ENCODE measurements around the gene C4orf46.

C4orf46 gene

GRCh38 chr4:158649111-158649680 is 22.5 kb downstream of the C4orf46 start:
- no peak for DNase-seq

DNA sequence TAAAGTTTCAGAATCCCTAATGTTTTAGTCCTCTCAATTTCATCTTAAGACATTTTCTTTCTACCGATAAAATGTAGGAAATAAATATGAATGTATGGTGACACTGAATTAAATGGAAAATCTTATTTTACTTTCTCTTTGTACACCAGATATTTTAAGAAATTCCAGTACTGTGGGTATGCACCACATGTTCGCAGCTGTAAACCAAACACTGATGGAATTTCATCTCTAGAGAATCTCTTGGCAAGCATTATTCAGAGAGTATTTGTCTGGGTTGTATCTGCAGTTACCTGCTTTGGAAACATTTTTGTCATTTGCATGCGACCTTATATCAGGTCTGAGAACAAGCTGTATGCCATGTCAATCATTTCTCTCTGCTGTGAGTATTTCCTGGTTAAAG is 26.9 kb downstream of the C4orf46 start:
- no peak for DNase-seq

GRCh38 chr4:158644356-158644755 is 27.3 kb downstream of the C4orf46 start:
- DNase-seq: no peak

DNA sequence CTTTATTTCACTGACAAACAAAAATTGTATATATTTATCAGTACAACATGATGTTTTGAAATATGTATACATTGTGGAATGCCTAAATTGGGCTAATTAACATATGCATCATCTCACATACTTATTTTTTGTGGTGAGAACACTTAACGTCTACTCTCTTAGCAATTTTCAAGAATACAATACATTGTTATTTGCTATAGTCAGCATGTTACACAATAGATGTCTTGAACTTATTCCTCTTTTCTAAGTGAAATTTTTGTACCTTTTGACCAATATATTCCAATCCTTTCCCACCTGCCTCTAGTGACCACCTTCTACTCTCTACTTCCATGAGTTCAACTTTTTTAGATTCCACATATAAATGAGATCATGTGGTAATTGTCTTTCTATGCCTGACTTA is 35.1 kb downstream of the C4orf46 start:
- DNase-seq: no peak

- DNase-seq: no peak
These were observed 40.8 kb downstream of the C4orf46 start for GRCh38 chr4:158630893-158631292.

GRCh38 chr4:158625544-158625943 is 46.1 kb downstream of the C4orf46 start:
- no peak for DNase-seq

GRCh38 chr4:158624889-158625478 is 46.7 kb downstream of the C4orf46 start:
- DNase-seq: peak; percentile 45

GRCh38 chr4:158622251-158622650 is 49.4 kb downstream of the C4orf46 start:
- no peak for DNase-seq

DNA sequence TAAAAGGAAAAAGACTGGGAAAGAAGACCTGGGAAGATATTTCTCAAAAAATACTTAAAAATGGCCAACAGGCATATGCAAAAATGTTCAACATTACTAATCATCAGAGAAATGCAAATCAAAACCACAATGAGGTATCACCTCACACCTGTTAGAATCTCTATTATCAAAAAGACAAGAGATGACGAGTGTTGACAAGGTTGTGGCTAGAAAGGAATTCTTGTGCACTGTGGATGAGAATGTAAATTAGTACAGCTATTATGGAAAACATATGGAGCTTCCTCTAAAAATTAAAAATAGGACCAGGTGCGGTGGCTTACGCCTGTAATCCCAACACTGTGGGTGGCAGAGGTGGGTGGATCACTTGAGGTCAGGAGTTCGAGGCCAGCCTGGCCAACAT is 50.0 kb downstream of the C4orf46 start:
- no peak for DNase-seq

DNA sequence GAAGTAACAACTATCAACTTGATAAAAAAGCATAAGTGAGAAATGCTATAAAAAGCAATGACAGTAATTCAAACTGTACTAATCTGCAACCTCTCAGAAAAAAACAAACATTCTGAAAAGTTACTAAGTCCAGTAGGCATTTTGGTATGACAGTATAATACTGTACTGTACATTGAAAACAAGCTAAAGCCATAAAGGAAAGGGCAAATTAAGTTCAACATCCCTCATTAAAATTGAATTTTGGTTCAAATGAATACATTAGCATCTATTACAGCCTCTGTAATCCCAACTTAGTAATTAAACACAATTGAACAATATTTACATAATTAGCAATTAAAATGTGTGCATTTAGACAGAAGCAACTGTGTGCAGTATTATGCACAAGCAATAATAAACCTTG is 53.7 kb downstream of the C4orf46 start:
- DNase-seq: no peak
